Left hindlimb (tissue), 1 donor: ENCODE measurements around the gene IL37.
"Not testable (repeated sequence)": the region's sequence is repeated elsewhere in the genome, so short reads cannot be mapped to it uniquely, and the experiment has no call there.

Experiments
- DNase-seq: peaks from one replicate; pipeline ENCODE4 v3.0.0-alpha.2; 2018

Gene IL37

DNA sequence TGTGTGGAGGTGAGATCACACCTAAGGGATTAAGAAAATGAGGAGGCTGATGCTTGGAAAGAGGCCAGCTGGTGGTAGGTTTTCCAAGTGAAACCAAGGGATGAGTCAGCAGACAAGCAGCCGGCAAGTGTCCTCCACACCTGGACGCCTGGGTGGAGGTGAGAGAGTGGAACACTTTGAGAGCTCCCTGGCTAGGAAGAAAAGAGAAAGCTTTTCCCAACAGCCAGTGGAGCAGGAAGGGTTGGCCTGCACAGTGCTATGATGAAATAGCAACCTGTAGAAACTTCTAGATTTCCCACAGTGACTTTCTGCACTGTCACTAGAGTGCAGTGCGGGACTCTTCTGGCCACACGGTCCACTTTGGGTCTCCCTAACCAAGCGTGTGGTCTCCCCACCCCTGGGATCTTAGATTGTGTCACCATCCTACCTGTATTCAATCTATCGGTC lies 19.6 kb upstream of the IL37 start:
- DNase-seq, result no peak

DNA sequence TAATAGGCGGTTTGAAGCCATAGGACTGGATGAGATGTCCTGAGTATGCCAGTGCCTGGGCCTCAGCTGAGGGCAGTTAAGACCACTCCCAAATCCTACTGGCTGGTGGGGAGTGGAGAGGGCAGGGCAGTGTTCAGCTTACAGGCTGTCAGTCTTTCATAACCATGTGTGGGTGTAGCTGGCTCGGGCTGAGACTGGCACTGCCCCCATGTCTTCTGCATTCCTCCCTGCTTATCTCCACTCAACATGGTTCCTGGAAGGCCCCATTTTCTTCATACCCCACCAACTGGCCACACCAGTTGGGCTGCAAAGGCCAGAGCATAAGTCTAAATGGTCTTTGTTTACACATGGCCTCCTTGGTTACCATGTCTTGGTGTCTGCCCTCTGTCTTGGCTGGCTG lies 17.2 kb upstream of the IL37 start:
- DNase-seq, result no peak

DNA sequence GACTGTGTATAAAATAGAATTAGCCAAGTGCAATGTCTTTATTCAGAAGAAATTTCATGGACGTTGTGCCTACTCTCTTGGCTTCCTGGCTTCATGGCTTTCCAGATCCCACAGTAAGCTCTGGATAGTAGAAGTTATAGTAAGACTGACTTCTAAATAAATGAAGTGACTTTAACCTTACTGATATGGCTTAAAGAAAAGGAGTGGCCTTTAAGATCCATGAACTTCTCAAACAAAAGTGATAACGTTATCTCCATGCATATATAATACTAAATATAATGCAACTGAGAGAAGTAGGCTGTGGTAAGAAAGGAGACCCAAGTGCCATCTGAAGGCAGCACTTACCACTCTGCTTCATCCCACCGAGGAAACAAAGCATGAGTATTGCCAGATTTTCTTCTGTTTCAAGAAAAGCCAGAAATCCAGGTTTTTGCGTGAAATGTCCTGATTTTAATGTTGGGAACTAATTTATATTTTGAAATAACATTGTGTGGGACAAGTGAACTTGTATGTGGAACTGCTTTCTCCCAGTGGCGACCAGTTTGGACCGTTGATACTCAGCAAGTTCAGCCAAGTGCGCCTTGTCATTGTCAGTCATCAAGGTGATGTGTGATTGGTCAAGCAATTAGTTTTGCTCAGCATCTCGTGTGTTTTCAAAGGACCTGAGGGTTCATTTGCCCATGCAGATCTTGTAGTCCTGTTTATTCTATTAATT lies 13.9 kb upstream of the IL37 start:
- no peak for DNase-seq

DNA sequence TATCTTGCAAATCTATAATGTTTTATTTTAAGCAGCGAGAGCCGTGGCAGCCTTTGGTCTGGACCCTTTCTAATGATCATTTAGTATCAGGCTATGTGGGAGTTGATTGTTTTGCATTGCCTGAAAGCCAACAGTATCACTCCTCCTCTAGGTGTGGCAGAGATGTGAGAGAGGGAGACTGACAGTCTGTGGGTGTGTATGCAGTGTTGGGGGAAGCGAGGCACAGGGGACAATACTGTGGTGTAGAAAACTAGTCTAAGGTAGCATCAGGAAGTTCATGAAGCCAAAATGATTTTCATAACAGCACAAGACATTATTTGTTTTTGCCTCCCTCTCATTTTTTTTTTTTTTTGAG lies 13.4 kb upstream of the IL37 start:
- DNase-seq, result no peak

DNA sequence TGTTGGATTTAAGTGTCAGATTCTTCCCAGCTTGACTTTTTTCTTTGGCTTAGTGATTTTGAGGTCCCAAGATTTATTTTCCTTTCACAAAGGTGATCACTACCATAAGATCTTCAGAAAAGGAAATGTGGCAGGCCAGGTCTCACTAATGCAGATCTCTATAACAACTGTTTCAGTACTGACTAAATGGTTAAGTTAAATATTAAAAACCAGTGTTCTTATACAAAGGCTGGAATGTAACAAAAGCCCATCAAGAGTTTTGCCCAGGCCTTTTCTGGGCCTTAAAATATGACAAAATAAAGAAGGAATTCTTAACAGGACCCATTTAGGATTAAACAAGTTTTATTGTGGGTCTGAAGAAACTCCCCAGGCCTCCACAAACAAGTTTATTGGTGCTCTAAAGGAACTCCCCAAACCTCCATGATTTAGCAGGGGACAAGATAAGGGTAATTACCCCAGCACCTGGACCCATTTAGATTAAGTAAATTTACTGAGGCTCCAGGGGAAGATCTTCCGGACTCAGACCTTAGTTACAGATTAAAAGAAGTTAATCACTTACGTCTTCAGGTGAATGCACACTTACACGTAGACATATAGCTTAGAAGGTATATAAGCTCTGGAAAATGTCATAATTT lies 9.4 kb upstream of the IL37 start:
- not testable (repeated sequence) for DNase-seq

DNA sequence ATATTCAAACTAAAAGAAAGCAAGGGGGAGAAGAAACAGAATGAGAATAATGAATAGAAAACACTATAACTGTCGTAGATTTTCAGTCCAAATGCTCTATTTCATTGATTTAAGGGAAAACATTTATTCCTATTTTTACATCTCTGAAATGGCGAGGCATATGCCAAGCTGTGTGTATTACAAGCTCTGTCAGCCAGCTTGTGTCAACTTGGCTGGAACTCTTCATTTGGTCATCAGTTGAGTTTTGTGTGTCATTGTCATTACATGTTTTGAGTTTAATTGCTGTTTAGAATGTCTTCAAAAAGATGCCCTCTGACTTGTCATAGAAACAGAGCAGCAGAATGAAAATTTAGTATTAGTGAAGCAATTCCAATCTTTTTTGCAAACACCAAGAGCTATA lies 8.1 kb upstream of the IL37 start:
- no peak for DNase-seq

DNA sequence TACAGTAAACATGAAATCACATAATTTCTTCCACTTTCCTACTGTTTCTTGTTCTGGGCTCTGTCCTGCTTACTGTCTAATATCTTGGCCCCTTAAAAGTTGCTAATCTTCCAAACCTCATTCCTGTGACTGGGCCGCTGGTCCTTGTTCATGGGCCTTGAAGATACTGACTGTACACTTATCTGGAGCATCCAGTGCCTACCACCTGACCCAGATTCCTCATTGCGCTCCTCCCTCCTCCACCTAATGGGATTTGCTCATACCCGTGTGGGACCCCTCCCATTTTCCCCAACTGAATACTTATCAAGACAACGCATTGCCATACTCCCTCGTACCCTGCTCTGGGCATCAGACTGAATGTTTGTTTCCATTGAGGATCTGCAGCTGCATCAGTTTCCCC lies 6.1 kb upstream of the IL37 start:
- no peak for DNase-seq

DNA sequence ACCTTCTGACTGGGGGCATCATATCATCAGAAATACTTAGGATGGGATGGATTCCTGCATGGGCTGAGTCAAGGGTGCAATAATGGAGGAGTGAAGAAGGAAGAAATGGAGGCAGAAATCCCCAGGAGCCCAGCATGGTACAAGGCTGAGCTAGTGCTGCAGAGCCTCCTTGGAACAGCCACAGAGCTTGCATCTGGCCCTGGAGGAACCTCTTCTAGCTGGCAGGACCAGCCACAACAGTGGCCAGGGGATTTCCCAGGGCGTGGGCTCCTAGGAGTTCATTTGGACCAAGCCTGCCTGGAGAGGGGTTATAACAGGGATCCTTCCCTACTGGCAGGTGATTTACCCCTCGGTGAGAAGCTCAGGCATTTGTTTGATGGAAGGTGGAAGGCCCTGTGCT lies 4.7 kb upstream of the IL37 start:
- DNase-seq, result no peak

DNA sequence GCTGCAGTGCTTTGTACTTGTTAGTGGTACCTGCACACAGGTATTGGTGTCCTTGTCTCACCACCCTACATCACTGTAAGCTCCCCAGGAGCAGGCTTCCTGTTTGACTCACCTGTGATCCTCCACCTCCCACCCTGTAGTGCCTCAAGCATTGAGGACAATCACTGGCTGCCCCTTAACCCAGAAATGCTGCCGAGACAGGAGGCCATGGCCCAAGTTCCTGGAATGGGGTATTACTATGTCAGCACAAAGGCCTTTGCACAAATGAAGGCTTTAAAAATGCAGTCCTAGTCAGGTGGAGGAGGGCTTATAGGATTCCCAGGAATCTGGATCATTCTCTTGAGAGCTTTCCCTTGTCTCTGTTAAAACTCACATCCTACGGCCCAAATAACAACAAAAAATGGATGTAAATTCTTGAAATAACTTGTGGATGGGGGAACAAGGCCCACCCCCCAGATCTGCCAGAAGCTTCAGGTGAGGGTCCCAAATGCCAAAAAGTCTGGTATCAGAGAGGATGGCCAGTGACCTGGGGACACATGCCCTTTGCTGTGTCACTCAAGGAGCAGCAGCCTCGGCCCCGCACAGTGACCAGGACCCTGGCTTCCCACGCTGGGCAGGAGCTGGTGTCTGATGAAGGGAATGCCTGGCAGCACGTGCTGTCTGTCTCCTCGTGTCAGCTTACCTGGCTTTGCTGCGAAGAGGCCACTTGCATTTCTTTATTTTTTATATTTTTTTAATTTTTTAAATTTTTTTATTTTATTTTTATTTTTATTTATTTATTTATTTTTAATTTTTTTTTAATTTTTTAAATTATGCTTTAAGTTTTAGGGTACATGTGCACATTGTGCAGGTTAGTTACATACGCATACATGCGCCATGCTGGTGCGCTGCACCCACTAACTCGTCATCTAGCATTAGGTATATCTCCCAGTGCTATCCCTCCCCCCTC lies 3.7 kb upstream of the IL37 start:
- no peak for DNase-seq

DNA sequence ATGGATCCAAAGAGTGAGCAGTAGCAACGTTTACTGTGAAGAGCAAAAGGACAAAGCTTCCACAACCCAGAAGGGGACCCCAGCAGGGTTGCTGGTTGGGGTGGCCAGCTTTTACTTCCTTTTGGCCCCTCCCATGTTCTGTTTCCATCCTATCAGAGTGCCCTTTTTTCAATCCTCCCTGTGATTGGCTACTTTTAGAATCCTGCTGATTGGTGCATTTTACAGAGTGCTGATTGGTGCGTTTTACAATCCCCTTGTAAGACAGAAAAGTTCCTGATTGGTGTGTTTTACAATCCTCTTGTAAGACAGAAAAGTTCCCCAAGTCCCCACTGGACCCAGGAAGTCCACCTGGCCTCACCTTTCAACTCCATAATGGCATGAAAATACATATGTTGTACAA lies 2.4 kb upstream of the IL37 start:
- DNase-seq, result not testable (repeated sequence)

DNA sequence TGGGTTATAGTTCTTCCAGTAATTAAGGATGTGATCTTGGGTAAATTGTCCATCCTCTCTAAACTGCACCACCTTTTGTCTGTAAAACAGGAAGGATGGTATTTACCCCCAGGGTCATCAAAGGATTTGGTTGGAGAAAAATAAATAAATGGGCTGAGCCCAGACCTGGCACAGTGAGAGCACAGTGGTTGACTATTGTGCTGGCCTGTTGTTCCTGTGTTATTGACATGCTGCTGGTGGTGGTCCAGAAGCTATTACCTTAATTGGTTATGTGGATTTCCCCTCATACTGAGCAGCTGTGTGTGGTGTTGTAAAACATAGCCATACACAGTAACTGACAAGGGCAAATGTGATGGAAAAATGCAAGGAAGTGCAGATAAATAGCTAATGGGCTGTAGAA lies 746 bp upstream of the IL37 start:
- no peak for DNase-seq

DNA sequence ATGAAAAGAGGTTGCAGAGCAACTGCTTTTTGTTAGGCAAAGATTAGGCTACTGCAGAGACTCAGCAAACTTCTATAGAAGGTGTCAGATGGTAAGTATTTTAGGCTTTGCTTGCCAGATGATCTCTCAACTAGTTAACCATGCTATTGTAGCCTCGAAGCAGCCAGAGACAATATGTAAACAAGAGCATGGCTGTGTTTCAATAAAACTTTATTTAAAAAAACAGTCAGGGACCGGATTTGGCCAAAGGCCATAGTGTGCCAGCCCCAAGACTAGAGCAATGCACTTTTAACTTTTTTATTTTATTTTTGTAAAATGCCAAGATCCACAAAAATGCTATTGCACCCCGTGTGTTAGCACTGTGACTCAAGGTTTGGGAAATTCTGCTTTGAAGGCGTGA lies 1.4 kb downstream of the IL37 start:
- DNase-seq, result no peak

DNA sequence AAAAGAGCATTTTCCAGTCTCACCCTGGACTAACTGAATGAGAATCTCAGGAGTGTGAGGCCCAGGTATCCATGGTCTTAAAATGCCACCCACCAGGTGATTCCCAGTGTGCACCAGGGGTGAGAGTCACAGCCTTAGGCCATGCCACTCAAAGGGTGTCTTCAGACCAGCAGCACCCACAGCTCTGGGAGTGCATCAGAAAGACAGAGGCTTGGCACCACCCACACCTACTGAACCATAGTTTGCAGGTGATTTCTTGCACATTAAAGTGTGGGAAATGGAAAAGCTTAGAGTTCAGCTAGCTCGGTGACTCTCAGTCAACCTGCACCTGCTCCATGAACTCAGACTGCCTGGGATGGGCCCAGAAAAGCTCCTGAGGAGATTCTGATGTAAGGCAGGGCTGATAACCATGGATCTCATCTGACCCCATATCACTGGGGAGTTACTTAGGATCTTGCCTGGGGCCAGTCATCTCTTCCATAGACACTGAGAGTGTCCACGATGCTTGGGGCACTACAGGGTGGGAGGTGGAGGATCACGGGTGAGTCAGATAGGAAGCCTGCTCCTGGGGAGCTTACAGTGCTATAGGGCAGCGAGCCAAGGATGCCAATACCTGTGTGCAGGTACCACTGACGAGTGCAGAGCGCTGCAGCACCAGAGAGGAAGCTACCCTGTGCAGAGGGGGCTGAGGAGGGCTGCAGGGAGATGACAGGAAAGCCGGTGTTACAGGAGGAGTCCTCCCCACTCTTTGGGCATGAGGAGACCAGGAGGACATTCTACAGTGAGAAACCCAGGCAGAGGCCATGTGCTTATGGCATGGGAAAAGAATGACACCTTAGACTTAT lies 4.6 kb downstream of the IL37 start:
- DNase-seq, result no peak

DNA sequence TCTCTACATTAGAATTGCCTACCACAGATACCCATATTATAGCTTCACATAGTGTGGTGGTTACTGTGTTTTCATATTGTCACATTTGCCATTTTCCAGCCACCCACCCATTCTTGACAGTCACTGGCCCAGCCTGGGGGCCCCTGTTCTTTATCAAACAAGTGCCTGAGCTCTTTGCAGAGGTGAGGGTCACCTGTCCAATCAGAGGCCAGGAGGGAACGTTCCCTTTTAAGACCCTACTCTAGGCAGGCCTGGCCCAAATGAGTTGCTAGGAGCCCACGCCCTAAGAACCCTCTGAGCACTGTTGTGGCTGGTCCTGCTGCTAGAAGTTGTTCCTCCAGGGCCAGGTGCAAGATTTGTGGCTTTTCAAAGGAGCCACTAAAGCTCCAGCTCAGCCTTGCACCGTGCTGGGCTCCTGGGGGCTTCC lies 5.2 kb downstream of the IL37 start:
- no peak for DNase-seq

DNA sequence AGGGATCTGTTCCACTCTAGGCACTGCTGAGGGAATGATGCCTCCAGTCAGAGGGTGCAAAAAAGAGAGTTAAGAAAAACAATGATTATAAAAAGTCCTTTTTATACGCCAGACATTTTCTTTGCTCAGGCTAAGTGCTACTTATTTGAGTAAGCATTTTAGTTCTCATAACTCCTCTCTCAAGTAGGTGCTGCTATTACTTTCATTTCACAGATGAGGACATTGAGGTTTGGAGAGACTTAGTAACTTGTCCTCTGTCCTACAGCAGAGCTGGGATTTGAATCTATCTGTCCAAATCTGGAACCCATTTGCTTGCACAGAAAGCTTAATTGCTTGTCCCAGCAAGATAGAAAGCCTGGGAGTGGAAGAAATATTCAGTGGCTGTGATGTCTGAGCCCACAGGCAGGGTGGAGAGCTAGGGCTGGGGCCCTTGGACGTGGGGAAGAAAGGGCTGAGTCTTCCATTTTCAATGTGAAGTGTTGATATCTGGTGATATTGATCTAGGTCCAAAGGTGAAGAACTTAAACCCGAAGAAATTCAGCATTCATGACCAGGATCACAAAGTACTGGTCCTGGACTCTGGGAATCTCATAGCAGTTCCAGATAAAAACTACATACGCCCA lies 5.8 kb downstream of the IL37 start:
- DNase-seq, result no peak

DNA sequence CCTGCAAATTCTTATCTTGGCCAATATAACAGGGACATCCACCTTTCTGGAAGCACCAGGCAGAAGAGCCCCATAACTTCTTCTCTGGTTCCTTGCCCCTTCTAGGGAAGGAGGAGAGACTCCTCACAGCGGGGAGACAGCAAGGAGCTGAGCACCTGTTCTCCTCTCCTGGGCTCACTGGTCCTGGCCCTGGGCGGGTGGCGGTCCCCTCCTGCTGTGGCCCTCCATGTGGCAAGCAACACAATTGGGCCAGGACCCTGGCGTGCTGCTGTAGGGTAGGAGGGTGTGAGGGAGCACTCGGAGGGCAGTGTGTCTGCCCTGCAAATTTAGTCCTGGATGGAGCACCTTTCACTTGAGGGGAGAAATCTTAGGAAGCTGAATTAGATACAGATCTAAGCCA lies 6.9 kb downstream of the IL37 start:
- DNase-seq, result no peak

DNA sequence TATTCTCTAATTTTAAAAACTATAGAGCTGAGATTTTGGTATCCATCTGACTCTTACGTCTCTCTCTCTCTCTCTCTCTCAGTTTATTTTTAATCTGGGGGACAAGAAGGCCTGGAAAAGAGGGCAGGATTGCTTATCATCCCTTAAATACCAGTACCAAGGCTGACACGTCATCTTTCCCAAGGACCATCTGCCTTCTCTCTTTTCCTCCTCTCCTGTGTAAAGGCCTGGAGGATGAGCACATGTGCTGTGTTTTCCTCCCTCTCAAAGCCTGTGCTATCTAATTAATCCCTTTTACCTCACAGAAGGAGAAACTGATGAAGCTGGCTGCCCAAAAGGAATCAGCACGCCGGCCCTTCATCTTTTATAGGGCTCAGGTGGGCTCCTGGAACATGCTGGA lies 7.3 kb downstream of the IL37 start:
- DNase-seq, result no peak

DNA sequence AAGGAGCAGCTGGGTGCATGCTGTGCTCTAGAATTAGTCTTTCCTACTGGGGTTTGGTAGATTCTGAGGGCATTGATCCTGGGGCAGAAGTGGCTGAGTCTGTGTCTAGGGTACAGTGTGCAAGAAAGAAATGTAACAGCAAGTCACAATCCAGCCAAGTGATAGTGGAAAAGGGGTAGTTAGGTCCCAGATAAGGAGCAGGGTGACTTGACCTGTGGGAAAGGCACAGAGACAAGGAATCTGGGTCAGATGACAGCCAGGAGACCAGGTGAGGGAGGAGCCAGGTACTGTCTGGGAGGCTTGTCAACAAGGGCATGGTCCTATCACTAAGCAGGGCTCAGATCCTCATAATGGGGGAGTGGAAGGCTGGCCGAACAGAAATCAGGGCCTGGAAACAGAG lies 8.1 kb downstream of the IL37 start:
- DNase-seq, result no peak

DNA sequence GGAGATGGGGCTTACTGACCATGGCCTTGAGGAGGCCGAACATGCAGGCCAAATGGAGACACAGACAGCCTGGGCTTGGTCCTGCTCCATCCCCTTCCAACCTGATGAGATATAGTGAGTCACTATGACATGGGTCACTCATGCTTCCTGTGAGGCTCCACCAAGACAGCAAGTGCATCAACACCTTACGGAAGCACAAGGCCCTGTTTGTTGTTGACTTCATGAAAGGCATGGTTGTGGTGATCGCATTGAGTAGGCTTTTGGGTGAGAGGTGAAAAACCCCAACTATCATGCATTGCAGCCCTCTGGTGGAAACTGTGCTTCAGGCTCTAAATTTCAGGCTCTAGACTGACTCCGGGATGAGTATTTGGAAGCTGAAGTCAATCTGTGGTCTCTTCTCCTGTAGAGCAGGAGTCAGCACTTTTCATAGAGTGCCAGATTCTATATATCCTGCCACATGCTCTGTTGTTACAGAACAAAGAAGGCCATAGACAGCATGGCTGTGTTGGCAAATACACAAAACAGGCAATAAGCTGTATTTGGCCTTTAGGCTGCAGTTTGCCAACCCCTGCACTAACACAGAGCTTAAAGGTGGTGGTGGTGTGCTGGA lies 10.1 kb downstream of the IL37 start:
- no peak for DNase-seq

DNA sequence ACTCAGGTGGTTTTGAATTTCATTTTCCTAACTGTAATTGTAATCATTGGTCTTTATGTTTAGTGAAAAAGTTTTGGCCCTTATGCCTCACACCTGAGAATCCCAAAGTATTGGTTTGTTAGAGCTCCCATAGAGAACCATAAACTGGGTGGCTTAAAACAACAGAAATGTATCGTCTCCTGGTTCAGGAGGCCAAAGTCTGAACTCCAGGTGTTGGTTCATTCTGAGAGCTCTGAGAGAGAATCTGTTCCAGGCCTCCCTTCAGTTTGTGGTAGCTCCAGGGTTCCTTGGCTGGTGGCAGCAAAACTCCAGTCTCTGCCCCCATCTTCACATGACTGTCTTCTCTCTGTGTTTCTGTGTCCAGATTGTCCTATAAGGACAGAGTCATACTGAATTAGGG lies 11.0 kb downstream of the IL37 start:
- DNase-seq, result no peak

DNA sequence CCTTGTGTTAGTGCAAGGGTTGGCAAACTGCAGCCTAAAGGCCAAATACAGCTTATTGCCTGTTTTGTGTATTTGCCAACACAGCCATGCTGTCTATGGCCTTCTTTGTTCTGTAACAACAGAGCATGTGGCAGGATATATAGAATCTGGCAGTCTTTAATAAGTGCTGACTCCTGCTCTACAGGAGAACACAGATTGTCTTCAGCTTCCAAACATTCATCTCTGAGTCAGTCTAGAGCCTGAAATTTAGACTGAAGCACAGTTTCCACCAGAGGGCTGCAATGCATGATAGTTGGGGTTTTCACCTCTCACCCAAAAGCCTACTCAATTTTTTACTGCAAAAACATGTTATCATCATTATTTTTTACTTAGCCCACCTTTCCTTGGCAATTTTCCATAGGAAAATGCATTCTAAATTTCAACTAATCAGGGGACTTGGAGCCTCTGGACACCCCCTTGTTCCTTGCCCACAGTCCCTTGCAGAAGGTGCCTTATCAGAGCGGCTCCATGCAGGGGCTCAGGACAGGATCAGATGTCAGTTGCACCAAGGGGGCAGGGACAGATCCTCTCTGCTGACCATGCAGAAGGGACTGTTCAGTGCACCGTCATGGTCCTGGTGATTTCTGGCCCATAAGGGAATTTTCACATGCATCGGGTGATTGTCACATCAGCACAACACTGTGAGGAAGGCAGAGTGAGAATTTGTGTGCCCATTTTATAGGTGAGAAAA lies 12.4 kb downstream of the IL37 start:
- DNase-seq, result no peak
